ENCODE data around the gene BARX1.

The BARX1 gene

GRCh38 chr9:93948441-93949072 is 6.6 kb downstream of the BARX1 start:
- ChIA-PET CTCF (interaction anchor here (1.0 to 1.7 kb wide), 3 partner anchors 14 to 15 kb away, joined by 3 to 4 read pairs (median 4); no protein-coding TSS in a partner anchor), POLR2A (no interaction called here)
- DNase-seq (ENCODE audit: extremely low spot score): no peak
- TF ChIP-seq CTCF (IDR thresholded peaks at IDR 0.05; ENCODE audit: control extremely low read depth, extremely low read depth, low read depth, missing control alignments): no peak

- no peak for DNase-seq (ENCODE audit: extremely low spot score)
- TF ChIP-seq CTCF (IDR thresholded peaks at IDR 0.05; ENCODE audit: control extremely low read depth, extremely low read depth, low read depth, missing control alignments): no peak
- ChIA-PET CTCF (interaction anchor here (1.3 to 2.1 kb wide), 2 partner anchors 15 to 266 kb away, joined by 3 to 5 read pairs; no protein-coding TSS in a partner anchor), POLR2A (no interaction called here)
These were observed 7.6 kb downstream of the BARX1 start for GRCh38 chr9:93947409-93948070.

- POLR2A ChIA-PET: no interaction called here
- TF ChIP-seq CTCF (IDR thresholded peaks at IDR 0.05; ENCODE audit: control extremely low read depth, extremely low read depth, low read depth, missing control alignments): no peak
- CTCF ChIA-PET: interaction anchor here (2.1 kb wide), 1 partner anchor 265 kb away, joined by 5 read pairs; no protein-coding TSS in a partner anchor
- no peak for DNase-seq (ENCODE audit: extremely low spot score)
These were observed 8.8 kb downstream of the BARX1 start for GRCh38 chr9:93946338-93946712.

- TF ChIP-seq CTCF (IDR thresholded peaks at IDR 0.05; ENCODE audit: control extremely low read depth, extremely low read depth, low read depth, missing control alignments): no peak
- ChIA-PET CTCF (interaction anchor here (2.1 kb wide), 1 partner anchor 264 kb away, joined by 5 read pairs; no protein-coding TSS in a partner anchor), POLR2A (no interaction called here)
- no peak for DNase-seq (ENCODE audit: extremely low spot score)
These were observed 9.5 kb downstream of the BARX1 start for GRCh38 chr9:93945400-93946337.

- DNase-seq (ENCODE audit: extremely low spot score): no peak
- CTCF ChIA-PET: interaction anchor here (0.8 kb wide), 1 partner anchor 20 kb away, joined by 3 read pairs; no protein-coding TSS in a partner anchor
- POLR2A ChIA-PET: no interaction called here
- TF ChIP-seq CTCF (IDR thresholded peaks at IDR 0.05; ENCODE audit: control extremely low read depth, extremely low read depth, low read depth, missing control alignments): no peak
These were observed 11.1 kb downstream of the BARX1 start for GRCh38 chr9:93944011-93944410.

- no peak for DNase-seq (ENCODE audit: extremely low spot score)
- no peak for TF ChIP-seq CTCF (IDR thresholded peaks at IDR 0.05; ENCODE audit: control extremely low read depth, extremely low read depth, low read depth, missing control alignments)
- ChIA-PET POLR2A (no interaction called here), CTCF (no interaction called here)
These were observed 13.0 kb downstream of the BARX1 start for GRCh38 chr9:93942161-93942560.

Data from GM10248 (cell line).